OCI-LY7 (cell line): ENCODE data around the gene CCDC9B.

Experiments used
- EZH2phosphoT487 ChIP-seq: fragments of 200-600 bp; sonication (generic); IDR thresholded peaks from 2 replicates; pipeline ENCODE4 v1.6.1; 2018; ENCODE audit warnings: low read depth, borderline replicate concordance, mild to moderate bottlenecking, mixed run types, antibody characterized with exemption, low read length, moderate library complexity, mixed read lengths
- TF ChIP-seq, protein P1 (sequence below): fragments of 200-600 bp; sonication (generic); conservative IDR thresholded peaks from 2 replicates; pipeline ENCODE4 v1.5.1; 2014; ENCODE audit warnings: mild to moderate bottlenecking, antibody characterized with exemption, low read length, moderate library complexity, mixed read lengths

DNA sequence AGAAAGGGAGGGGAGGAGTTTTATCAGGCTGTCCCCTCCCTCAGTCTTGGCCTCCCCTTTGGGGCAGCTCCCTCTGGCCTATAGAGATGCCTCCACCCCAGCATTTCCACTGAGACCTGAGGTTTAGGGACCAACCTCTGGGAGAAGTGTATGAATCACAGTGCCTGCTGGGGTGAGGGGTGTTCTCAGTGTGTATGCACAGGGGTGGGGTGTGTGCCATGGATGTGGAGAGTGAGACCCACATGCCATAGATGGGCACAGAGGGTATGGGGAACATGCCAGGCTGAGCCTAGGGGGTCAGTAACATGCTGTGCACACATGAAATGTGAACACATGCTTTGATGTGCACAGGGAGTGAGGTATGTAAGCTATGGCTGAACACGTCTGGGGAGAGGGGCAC lies 45.4 kb downstream of the CCDC9B start:
- TF ChIP-seq, protein P1, sequence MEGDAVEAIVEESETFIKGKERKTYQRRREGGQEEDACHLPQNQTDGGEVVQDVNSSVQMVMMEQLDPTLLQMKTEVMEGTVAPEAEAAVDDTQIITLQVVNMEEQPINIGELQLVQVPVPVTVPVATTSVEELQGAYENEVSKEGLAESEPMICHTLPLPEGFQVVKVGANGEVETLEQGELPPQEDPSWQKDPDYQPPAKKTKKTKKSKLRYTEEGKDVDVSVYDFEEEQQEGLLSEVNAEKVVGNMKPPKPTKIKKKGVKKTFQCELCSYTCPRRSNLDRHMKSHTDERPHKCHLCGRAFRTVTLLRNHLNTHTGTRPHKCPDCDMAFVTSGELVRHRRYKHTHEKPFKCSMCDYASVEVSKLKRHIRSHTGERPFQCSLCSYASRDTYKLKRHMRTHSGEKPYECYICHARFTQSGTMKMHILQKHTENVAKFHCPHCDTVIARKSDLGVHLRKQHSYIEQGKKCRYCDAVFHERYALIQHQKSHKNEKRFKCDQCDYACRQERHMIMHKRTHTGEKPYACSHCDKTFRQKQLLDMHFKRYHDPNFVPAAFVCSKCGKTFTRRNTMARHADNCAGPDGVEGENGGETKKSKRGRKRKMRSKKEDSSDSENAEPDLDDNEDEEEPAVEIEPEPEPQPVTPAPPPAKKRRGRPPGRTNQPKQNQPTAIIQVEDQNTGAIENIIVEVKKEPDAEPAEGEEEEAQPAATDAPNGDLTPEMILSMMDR = no peak
- TF ChIP-seq EZH2phosphoT487 = no peak
